Measurements from ENCODE around the gene SLC35A2.

SLC35A2 gene

DNA sequence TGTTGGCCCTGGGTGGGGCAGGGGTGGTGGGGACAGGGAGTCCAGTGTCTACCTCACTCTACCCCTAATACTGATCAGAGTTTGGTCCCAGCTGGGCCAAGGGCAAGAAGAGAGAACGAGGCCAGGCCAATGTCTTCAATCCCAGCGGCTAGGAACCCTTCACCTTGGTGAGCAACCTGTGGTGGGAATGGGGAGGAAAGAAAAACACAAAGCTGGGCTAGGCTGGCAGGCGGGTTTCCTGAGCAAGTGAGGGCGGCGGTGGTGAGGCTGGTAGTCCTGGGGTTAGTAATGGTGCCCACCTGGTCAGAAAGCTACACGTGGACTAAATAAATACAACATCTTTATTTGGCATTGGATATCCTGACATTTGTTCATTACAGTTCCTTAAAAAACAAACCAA, 8.2 kb downstream of the SLC35A2 start:
- Histone ChIP-seq H3K56ac (ENCODE audit: low read length) (no peak overlapping the region), H3K9ac (ENCODE audit: low read length) (no peak overlapping the region), H3K4ac (ENCODE audit: low read depth, low read length) (no peak overlapping the region), H3K79me2 (ENCODE audit: control insufficient read depth, insufficient read depth, low read length) (peaks cover 6% of the 10 kb centered on the region), H4K8ac (ENCODE audit: low read depth, low read length) (no peak overlapping the region), H3K27ac (ENCODE audit: low read depth, low read length) (no peak overlapping the region), H3K79me1 (ENCODE audit: low read length) (no peaks in the 10 kb centered on the region), H3K23ac (ENCODE audit: low read length) (no peak overlapping the region), H3K4me1 (ENCODE audit: control insufficient read depth, low read depth, low read length) (no peaks in the 10 kb centered on the region), H2BK15ac (replicated peaks; ENCODE audit: low read depth) (no peak overlapping the region), H2AK5ac (ENCODE audit: low read length) (no peak overlapping the region), H3K4me2 (ENCODE audit: low read length) (no peak overlapping the region), H2BK120ac (ENCODE audit: low read depth, low read length) (no peak overlapping the region), H3K4me3 (ENCODE audit: low read length) (no peak overlapping the region), H3K27me3 (ENCODE audit: insufficient read depth, low read length, poor library complexity) (no peaks in the 10 kb centered on the region), H3K18ac (ENCODE audit: low read length) (no peak overlapping the region), H3K36me3 (ENCODE audit: control insufficient read depth, insufficient read depth, low read length) (peaks cover 2% of the 10 kb centered on the region), H2BK5ac (ENCODE audit: low read length) (no peak overlapping the region), H4K5ac (ENCODE audit: low read length) (no peak overlapping the region)
- WGBS (ENCODE audit: extremely low coverage, insufficient coverage, low lambda C conversion rate): no CpG with 5 or more reads among the region's 6 CpGs
- DNase-seq: no peak

DNA sequence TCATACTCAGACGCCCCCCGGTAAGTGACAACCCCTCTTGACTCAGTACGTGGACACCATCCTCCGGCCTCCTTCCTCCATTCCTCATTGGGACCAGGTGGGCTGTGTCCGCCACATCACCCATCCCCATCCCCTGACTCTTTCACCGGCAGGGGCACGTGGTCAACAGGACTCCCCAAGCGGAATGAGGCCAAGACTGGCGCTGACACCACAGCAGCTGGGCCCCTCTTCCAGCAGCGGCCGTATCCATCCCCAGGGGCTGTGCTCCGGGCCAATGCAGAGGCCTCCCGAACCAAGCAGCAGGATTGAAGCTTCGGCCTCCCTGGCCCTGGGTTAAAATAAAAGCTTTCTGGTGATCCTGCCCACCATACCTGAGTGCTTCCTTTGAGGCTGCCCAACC, 8.7 kb downstream of the SLC35A2 start:
- H4K8ac ChIP-seq (ENCODE audit: low read depth, low read length): no peak overlapping the region
- H3K9ac ChIP-seq (ENCODE audit: low read length): no peak overlapping the region
- H3K4me3 ChIP-seq (ENCODE audit: low read length): no peak overlapping the region
- no peak overlapping the region for H2BK15ac ChIP-seq (replicated peaks; ENCODE audit: low read depth)
- H3K18ac ChIP-seq (ENCODE audit: low read length): no peak overlapping the region
- H3K79me2 ChIP-seq (ENCODE audit: control insufficient read depth, insufficient read depth, low read length): peaks cover 6% of the 10 kb centered on the region
- no peaks in the 10 kb centered on the region for H3K4me1 ChIP-seq (ENCODE audit: control insufficient read depth, low read depth, low read length)
- H3K79me1 ChIP-seq (ENCODE audit: low read length): no peaks in the 10 kb centered on the region
- H3K27ac ChIP-seq (ENCODE audit: low read depth, low read length): no peak overlapping the region
- no peak overlapping the region for H3K23ac ChIP-seq (ENCODE audit: low read length)
- H4K5ac ChIP-seq (ENCODE audit: low read length): no peak overlapping the region
- H3K4me2 ChIP-seq (ENCODE audit: low read length): no peak overlapping the region
- DNase-seq: no peak
- no peak overlapping the region for H2BK120ac ChIP-seq (ENCODE audit: low read depth, low read length)
- H3K56ac ChIP-seq (ENCODE audit: low read length): no peak overlapping the region
- peaks cover 2% of the 10 kb centered on the region for H3K36me3 ChIP-seq (ENCODE audit: control insufficient read depth, insufficient read depth, low read length)
- no peak overlapping the region for H2BK5ac ChIP-seq (ENCODE audit: low read length)
- no peak overlapping the region for H3K4ac ChIP-seq (ENCODE audit: low read depth, low read length)
- H3K27me3 ChIP-seq (ENCODE audit: insufficient read depth, low read length, poor library complexity): no peaks in the 10 kb centered on the region
- H2AK5ac ChIP-seq (ENCODE audit: low read length): no peak overlapping the region
- WGBS (ENCODE audit: extremely low coverage, insufficient coverage, low lambda C conversion rate): no CpG with 5 or more reads among the region's 14 CpGs

DNA sequence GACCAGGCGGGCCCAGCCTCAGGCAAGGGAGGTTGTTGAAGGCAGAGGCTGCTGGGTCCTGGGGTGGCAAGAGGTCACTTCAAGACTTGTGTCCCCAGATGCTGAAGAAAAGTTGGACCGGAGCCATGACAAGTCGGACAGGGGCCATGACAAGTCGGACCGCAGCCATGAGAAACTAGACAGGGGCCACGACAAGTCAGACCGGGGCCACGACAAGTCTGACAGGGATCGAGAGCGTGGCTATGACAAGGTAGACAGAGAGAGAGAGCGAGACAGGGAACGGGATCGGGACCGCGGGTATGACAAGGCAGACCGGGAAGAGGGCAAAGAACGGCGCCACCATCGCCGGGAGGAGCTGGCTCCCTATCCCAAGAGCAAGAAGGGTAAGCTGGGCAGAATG, 9.3 kb downstream of the SLC35A2 start:
- H3K4ac ChIP-seq (ENCODE audit: low read depth, low read length): no peak overlapping the region
- H3K4me2 ChIP-seq (ENCODE audit: low read length): no peak overlapping the region
- H3K4me3 ChIP-seq (ENCODE audit: low read length): no peak overlapping the region
- H3K56ac ChIP-seq (ENCODE audit: low read length): no peak overlapping the region
- DNase-seq: no peak
- H3K79me2 ChIP-seq (ENCODE audit: control insufficient read depth, insufficient read depth, low read length): peaks cover 6% of the 10 kb centered on the region
- H2AK5ac ChIP-seq (ENCODE audit: low read length): no peak overlapping the region
- no peak overlapping the region for H3K23ac ChIP-seq (ENCODE audit: low read length)
- H4K5ac ChIP-seq (ENCODE audit: low read length): no peak overlapping the region
- peaks cover 2% of the 10 kb centered on the region for H3K36me3 ChIP-seq (ENCODE audit: control insufficient read depth, insufficient read depth, low read length)
- H2BK120ac ChIP-seq (ENCODE audit: low read depth, low read length): no peak overlapping the region
- no peak overlapping the region for H3K27ac ChIP-seq (ENCODE audit: low read depth, low read length)
- no peak overlapping the region for H3K18ac ChIP-seq (ENCODE audit: low read length)
- H3K9ac ChIP-seq (ENCODE audit: low read length): no peak overlapping the region
- WGBS (ENCODE audit: extremely low coverage, insufficient coverage, low lambda C conversion rate): no CpG with 5 or more reads among the region's 20 CpGs
- no peaks in the 10 kb centered on the region for H3K27me3 ChIP-seq (ENCODE audit: insufficient read depth, low read length, poor library complexity)
- H3K79me1 ChIP-seq (ENCODE audit: low read length): no peaks in the 10 kb centered on the region
- no peak overlapping the region for H2BK15ac ChIP-seq (replicated peaks; ENCODE audit: low read depth)
- no peak overlapping the region for H2BK5ac ChIP-seq (ENCODE audit: low read length)
- H3K4me1 ChIP-seq (ENCODE audit: control insufficient read depth, low read depth, low read length): no peaks in the 10 kb centered on the region
- no peak overlapping the region for H4K8ac ChIP-seq (ENCODE audit: low read depth, low read length)

DNA sequence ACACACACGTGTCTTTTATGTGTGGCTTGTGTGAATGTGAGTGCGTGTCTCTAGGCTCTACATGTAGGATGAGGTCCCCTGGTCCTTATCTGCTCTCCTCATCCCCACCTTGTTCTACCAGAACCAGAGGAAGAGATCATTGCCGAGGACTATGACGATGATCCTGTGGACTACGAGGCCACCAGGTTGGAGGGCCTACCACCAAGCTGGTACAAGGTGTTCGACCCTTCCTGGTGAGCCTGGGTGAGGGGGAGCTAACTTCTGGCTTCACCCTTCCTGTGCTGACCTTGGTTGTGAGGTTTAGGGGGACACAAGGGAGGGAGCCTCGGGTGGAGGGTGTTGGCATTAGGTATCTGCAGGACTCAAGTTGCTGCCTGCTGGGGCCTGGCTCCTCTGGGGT, 10.4 kb downstream of the SLC35A2 start:
- Histone ChIP-seq H3K4me1 (ENCODE audit: control insufficient read depth, low read depth, low read length) (no peaks in the 10 kb centered on the region), H3K79me1 (ENCODE audit: low read length) (no peaks in the 10 kb centered on the region), H3K36me3 (ENCODE audit: control insufficient read depth, insufficient read depth, low read length) (peaks cover 2% of the 10 kb centered on the region), H3K4me3 (ENCODE audit: low read length) (no peak overlapping the region), H3K4me2 (ENCODE audit: low read length) (no peak overlapping the region), H2BK5ac (ENCODE audit: low read length) (no peak overlapping the region), H4K8ac (ENCODE audit: low read depth, low read length) (no peak overlapping the region), H3K79me2 (ENCODE audit: control insufficient read depth, insufficient read depth, low read length) (peaks cover 10% of the 10 kb centered on the region), H3K9ac (ENCODE audit: low read length) (no peak overlapping the region), H3K56ac (ENCODE audit: low read length) (no peak overlapping the region), H4K5ac (ENCODE audit: low read length) (no peak overlapping the region), H3K27me3 (ENCODE audit: insufficient read depth, low read length, poor library complexity) (no peaks in the 10 kb centered on the region), H2BK120ac (ENCODE audit: low read depth, low read length) (no peak overlapping the region), H3K23ac (ENCODE audit: low read length) (no peak overlapping the region), H2AK5ac (ENCODE audit: low read length) (no peak overlapping the region), H2BK15ac (replicated peaks; ENCODE audit: low read depth) (no peak overlapping the region), H3K27ac (ENCODE audit: low read depth, low read length) (no peak overlapping the region), H3K18ac (ENCODE audit: low read length) (no peak overlapping the region), H3K4ac (ENCODE audit: low read depth, low read length) (no peak overlapping the region)
- DNase-seq: no peak
- WGBS (ENCODE audit: extremely low coverage, insufficient coverage, low lambda C conversion rate): no CpG with 5 or more reads among the region's 7 CpGs

DNA sequence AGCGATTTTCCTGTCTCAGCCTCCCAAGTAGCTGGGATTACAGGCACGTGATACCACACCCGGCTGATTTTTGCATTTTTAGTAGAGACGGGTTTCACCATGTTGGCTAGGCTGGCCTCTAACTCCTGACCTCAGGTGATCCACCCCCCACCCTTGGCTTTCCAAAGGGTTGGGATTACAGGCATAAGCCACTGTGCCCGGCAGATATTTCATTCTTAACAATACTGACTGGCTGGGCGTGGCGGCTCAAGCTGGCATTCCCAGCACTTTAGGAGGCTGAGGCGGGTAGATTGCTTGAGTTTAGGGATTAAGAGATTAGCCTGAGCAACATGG, 12.4 kb downstream of the SLC35A2 start:
- WGBS (ENCODE audit: extremely low coverage, insufficient coverage, low lambda C conversion rate): no CpG with 5 or more reads among the region's 8 CpGs
- Histone ChIP-seq H4K8ac (ENCODE audit: low read depth, low read length) (no peak overlapping the region), H3K18ac (ENCODE audit: low read length) (no peak overlapping the region), H3K23ac (ENCODE audit: low read length) (no peak overlapping the region), H3K79me2 (ENCODE audit: control insufficient read depth, insufficient read depth, low read length) (peaks cover 10% of the 10 kb centered on the region), H3K4ac (ENCODE audit: low read depth, low read length) (no peak overlapping the region), H2BK120ac (ENCODE audit: low read depth, low read length) (no peak overlapping the region), H3K4me2 (ENCODE audit: low read length) (no peak overlapping the region), H3K79me1 (ENCODE audit: low read length) (no peaks in the 10 kb centered on the region), H3K4me3 (ENCODE audit: low read length) (no peak overlapping the region), H4K5ac (ENCODE audit: low read length) (no peak overlapping the region), H3K27ac (ENCODE audit: low read depth, low read length) (no peak overlapping the region), H3K4me1 (ENCODE audit: control insufficient read depth, low read depth, low read length) (no peaks in the 10 kb centered on the region), H2BK5ac (ENCODE audit: low read length) (no peak overlapping the region), H3K56ac (ENCODE audit: low read length) (no peak overlapping the region), H3K9ac (ENCODE audit: low read length) (no peak overlapping the region), H2BK15ac (replicated peaks; ENCODE audit: low read depth) (no peak overlapping the region), H3K27me3 (ENCODE audit: insufficient read depth, low read length, poor library complexity) (no peaks in the 10 kb centered on the region), H3K36me3 (ENCODE audit: control insufficient read depth, insufficient read depth, low read length) (peaks cover 2% of the 10 kb centered on the region), H2AK5ac (ENCODE audit: low read length) (no peak overlapping the region)
- no peak for DNase-seq

DNA sequence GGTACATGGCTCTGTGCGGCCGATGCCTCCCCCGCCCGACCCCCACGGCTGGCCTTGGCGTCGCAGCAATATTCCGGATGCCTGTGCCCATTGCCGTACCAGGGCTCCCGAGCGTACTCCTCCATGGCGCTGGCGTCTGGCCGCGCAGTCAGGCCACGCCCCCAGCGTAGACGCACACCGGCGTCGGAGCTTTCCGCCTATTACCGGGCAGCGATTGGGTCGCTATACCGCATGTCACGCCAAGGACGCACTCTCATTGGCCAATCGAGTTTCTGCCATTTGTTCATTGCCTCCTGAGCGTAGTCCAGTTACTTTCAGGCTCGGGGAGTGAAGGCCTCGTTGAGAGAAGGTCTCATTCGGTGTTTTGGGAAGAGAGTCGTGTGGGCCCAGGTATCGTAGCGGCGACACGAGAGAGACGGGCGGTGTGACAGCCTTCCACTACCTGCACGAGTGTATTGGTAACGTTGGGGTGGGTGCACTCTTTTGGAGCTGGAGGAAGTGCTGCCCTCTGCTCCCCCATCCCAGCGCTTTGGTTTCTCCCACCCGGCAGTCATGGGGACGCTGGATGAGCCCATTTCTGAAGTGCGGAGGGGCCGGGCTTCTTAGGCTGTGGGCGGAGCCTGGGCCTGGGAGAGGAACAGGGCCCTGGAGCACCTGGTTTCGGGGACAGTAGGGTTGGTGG, 13.7 kb downstream of the SLC35A2 start, which contains the start of the genes PQBP1 and TIMM17B:
TSS of gene PQBP1 (plus strand) at position 306 of the 682 bp plus-strand sequence. CDS start 580 bp downstream, outside the sequence.
TSS of gene TIMM17B (minus strand) at position 144 of the 682 bp plus-strand sequence. CDS start at position 125, 19 bp downstream.
- H3K4ac ChIP-seq (ENCODE audit: low read depth, low read length): no peak within 1 kb of the TSS
- H2BK120ac ChIP-seq (ENCODE audit: low read depth, low read length): no peak within 1 kb of the TSS
- H3K4me1 ChIP-seq (ENCODE audit: control insufficient read depth, low read depth, low read length): no peaks in the 10 kb centered on the region
- H3K27ac ChIP-seq (ENCODE audit: low read depth, low read length): peak within 1 kb of the TSS; percentile 93
- no peak within 1 kb of the TSS for H2BK15ac ChIP-seq (replicated peaks; ENCODE audit: low read depth)
- H4K5ac ChIP-seq (ENCODE audit: low read length): no peak within 1 kb of the TSS
- H3K4me3 ChIP-seq (ENCODE audit: low read length): peak within 1 kb of the TSS; percentile 84
- WGBS (ENCODE audit: extremely low coverage, insufficient coverage, low lambda C conversion rate): no CpG with 5 or more reads among the region's 49 CpGs
- peak within 1 kb of the TSS; percentile 64 for H3K18ac ChIP-seq (ENCODE audit: low read length)
- H2AK5ac ChIP-seq (ENCODE audit: low read length): no peak within 1 kb of the TSS
- no peak within 1 kb of the TSS for H4K8ac ChIP-seq (ENCODE audit: low read depth, low read length)
- peak within 1 kb of the TSS; percentile 91 for H3K9ac ChIP-seq (ENCODE audit: low read length)
- peak; percentile 98 for DNase-seq
- peak within 1 kb of the TSS; percentile 98 for H3K56ac ChIP-seq (ENCODE audit: low read length)
- peaks cover 10% of the 10 kb centered on the region for H3K79me2 ChIP-seq (ENCODE audit: control insufficient read depth, insufficient read depth, low read length)
- no peak within 1 kb of the TSS for H3K23ac ChIP-seq (ENCODE audit: low read length)
- H2BK5ac ChIP-seq (ENCODE audit: low read length): peak within 1 kb of the TSS; percentile 50
- no peaks in the 10 kb centered on the region for H3K27me3 ChIP-seq (ENCODE audit: insufficient read depth, low read length, poor library complexity)
- H3K79me1 ChIP-seq (ENCODE audit: low read length): no peaks in the 10 kb centered on the region
- H3K36me3 ChIP-seq (ENCODE audit: control insufficient read depth, insufficient read depth, low read length): peaks cover 2% of the 10 kb centered on the region
- H3K4me2 ChIP-seq (ENCODE audit: low read length): peak within 1 kb of the TSS; percentile 67
